ENCODE measurements around the gene ACP2.

Gene ACP2

GRCh38 chr11:47239852-47240251, 8.8 kb downstream of the ACP2 start:
- TF ChIP-seq POLR2AphosphoS5 (IDR thresholded peaks at IDR 0.05; ENCODE audit: low read depth) (no peak; the same call in 1 of the 2 replicates), GABPA (IDR thresholded peaks at IDR 0.05; ENCODE audit: low read depth) (no peak), CTCF (IDR thresholded peaks at IDR 0.05; ENCODE audit: insufficient read depth, low read length) (no peak), SPI1 (IDR thresholded peaks at IDR 0.05; ENCODE audit: borderline replicate concordance, low read depth) (no peak), REST (IDR thresholded peaks at IDR 0.05; ENCODE audit: insufficient replicate concordance, low read depth) (no peak)
- Histone ChIP-seq H3K27me3 (ENCODE audit: insufficient read depth, poor library complexity, severe bottlenecking) (no peaks in the 10 kb centered on the region), H3K4me3 (replicated peaks; ENCODE audit: insufficient read depth, low read length) (no peak overlapping the region), H3K27ac (replicated peaks) (no peak overlapping the region)
- DNase-seq (ENCODE audit: low read depth in 1 of 2, low spot score in 1 of 2): no peak

DNA sequence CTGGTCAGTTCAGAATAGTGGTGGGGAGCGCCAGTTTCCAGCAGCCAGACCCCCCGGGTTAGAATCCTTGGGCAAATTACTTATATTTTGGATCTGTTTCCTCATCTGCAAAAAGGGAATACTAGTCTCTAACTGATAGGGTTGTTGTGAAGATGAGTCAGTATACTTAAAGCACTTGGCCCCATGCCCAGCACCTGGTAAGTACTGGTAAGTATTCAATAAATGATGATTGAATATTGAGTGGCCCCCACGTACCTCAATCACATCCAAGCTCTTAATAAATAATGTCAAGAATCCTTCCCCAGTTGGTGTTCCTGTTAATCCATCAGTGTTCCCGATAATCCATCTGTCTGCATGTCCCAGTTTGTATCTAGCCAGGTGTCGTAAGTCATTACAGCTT, 12.1 kb downstream of the ACP2 start:
- Histone ChIP-seq H3K27ac (replicated peaks) (no peak overlapping the region), H3K27me3 (ENCODE audit: insufficient read depth, poor library complexity, severe bottlenecking) (no peaks in the 10 kb centered on the region), H3K4me3 (replicated peaks; ENCODE audit: insufficient read depth, low read length) (no peak overlapping the region)
- no peak for DNase-seq (ENCODE audit: low read depth in 1 of 2, low spot score in 1 of 2)
- TF ChIP-seq POLR2AphosphoS5 (IDR thresholded peaks at IDR 0.05; ENCODE audit: low read depth): no peak
- TF ChIP-seq REST (IDR thresholded peaks at IDR 0.05; ENCODE audit: insufficient replicate concordance, low read depth): no peak
- no peak for TF ChIP-seq GABPA (IDR thresholded peaks at IDR 0.05; ENCODE audit: low read depth)
- no peak for TF ChIP-seq CTCF (IDR thresholded peaks at IDR 0.05; ENCODE audit: insufficient read depth, low read length)
- TF ChIP-seq SPI1 (IDR thresholded peaks at IDR 0.05; ENCODE audit: borderline replicate concordance, low read depth): no peak

DNA sequence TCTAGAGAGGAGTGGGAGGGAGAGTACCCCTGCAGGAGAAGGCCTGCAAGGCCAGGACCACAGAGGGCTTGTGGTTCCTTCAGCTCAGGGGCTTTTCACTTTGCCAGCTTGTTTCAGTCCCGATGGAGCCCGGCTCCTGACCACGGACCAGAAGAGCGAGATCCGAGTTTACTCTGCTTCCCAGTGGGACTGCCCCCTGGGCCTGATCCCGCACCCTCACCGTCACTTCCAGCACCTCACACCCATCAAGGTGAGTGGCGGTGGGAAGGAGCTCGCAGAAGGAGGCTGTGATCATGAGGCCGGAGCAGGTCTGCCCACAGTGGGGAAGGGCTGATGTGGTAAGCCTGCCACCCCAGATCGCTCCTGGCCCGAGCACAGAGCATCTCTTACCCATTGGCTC, 13.5 kb downstream of the ACP2 start:
- TF ChIP-seq CTCF (IDR thresholded peaks at IDR 0.05; ENCODE audit: insufficient read depth, low read length) (no peak), GABPA (IDR thresholded peaks at IDR 0.05; ENCODE audit: low read depth) (no peak), POLR2AphosphoS5 (IDR thresholded peaks at IDR 0.05; ENCODE audit: low read depth) (no peak)
- no peak overlapping the region for H3K27ac ChIP-seq (replicated peaks)
- H3K27me3 ChIP-seq (ENCODE audit: insufficient read depth, poor library complexity, severe bottlenecking): no peaks in the 10 kb centered on the region
- no peak overlapping the region for H3K4me3 ChIP-seq (replicated peaks; ENCODE audit: insufficient read depth, low read length)
- no peak for DNase-seq (ENCODE audit: low read depth in 1 of 2, low spot score in 1 of 2)

DNA sequence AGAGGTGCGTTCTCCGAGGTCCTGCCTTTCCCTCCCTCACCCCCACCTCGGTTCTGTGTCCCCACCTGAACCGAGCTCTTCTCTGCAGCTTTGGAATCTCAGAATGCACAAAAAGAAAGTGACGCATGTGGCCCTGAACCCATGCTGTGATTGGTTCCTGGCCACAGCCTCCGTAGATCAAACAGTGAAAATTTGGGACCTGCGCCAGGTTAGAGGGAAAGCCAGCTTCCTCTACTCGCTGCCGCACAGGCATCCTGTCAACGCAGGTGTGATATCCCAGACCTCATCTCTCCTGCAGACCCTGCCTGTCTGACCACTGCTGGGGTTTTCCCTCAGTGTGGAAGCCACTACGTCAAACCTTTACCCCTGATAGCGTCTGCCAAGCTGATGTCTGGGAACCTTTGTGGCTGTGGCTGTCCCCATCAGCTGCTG, 13.9 kb downstream of the ACP2 start:
- DNase-seq (ENCODE audit: low read depth in 1 of 2, low spot score in 1 of 2): no peak
- Histone ChIP-seq H3K27ac (replicated peaks) (no peak overlapping the region), H3K27me3 (ENCODE audit: insufficient read depth, poor library complexity, severe bottlenecking) (no peaks in the 10 kb centered on the region), H3K4me3 (replicated peaks; ENCODE audit: insufficient read depth, low read length) (no peak overlapping the region)
- no peak for TF ChIP-seq SPI1 (IDR thresholded peaks at IDR 0.05; ENCODE audit: borderline replicate concordance, low read depth)
- TF ChIP-seq GABPA (IDR thresholded peaks at IDR 0.05; ENCODE audit: low read depth): no peak
- no peak for TF ChIP-seq CTCF (IDR thresholded peaks at IDR 0.05; ENCODE audit: insufficient read depth, low read length)
- no peak for TF ChIP-seq POLR2AphosphoS5 (IDR thresholded peaks at IDR 0.05; ENCODE audit: low read depth)
- TF ChIP-seq REST (IDR thresholded peaks at IDR 0.05; ENCODE audit: insufficient replicate concordance, low read depth): no peak
